K562 (cell line): ENCODE results near the gene OCIAD1. TPM values are rescaled to one million over a fixed set of nuclear protein-coding genes. Genes with fewer than 3 reads are reported as not detected.
"Not testable (repeated sequence)": the region's sequence is repeated elsewhere in the genome, so short reads cannot be mapped to it uniquely, and the experiment has no call there.

Experiments
- ATAC-seq: fragments of 200-7000 bp; cut with Tn5 transposase; 3 replicates; pipeline ENCODE4 v1.9.1; 2020; ENCODE audit warnings: moderate library complexity
- BruUV-seq: library from RNA; stranded (reverse); fragments of 400-500 nt; replicated peaks from 2 replicates; lab custom pipeline; 2021; lab: Mats Ljungman, UMichigan
- CTCF ChIA-PET: fragments of 300-600 bp; formaldehyde crosslinking; extraction: SDS; loops from one replicate; lab custom pipeline; 2021; ENCODE audit warnings: low intra/inter-chr PET ratio; lab: Yijun Ruan, JAX
- POLR2A ChIA-PET: fragments of 300-600, 350-650 bp; sonication (Branson Sonifier 250); formaldehyde crosslinking; extraction: SDS; loops from one replicate; lab custom pipeline; 2021; ENCODE audit warnings: antibody characterized with exemption, inconsistent platforms; lab: Yijun Ruan, JAX
- DNase-seq, 4 experiments: peaks; one replicate each; pipeline versions ENCODE4 v3.0.0 to v3.0.0-alpha.2; 2011 to 2018; ENCODE audit warnings: low spot score in 3 of 4, mixed read lengths in 3 of 4; ENCODE audit errors: extremely low read depth in 1 of 4
- FAIRE-seq: peaks from 2 replicates; lab custom pipeline; 2011; peaks lifted over from hg19 to GRCh38; lab: Jason Lieb, UNC
- H2AFZ ChIP-seq: 2 replicates; pipeline ENCODE4 v1.6.0; 2011; ENCODE audit warnings: low read depth, low read length, control low read depth, inconsistent platforms
- H3K27ac ChIP-seq: fragments of 200-600 bp; 3 replicates; pipeline ENCODE4 v1.8.0; 2011; ENCODE audit warnings: low read depth, mild to moderate bottlenecking, control low read depth, inconsistent platforms, low read length, moderate library complexity, mixed read lengths; ENCODE audit errors: extremely low read depth
- H3K27me3 ChIP-seq, 2 experiments: fragments of 300-600 bp in 1 of 2; 2 replicates in 1 of 2; 3 replicates in 1 of 2; pipeline versions ENCODE4 v1.6.0 to v1.8.0; 2011; ENCODE audit warnings: inconsistent platforms in 2 of 2, low read length in 2 of 2, mild to moderate bottlenecking in 1 of 2, mixed read lengths in 1 of 2, moderate library complexity in 1 of 2; ENCODE audit not compliant: control insufficient read depth in 2 of 2, insufficient read depth in 2 of 2
- H3K36me3 ChIP-seq: fragments of 300-600 bp; 3 replicates; pipeline ENCODE4 v1.8.0; 2011; ENCODE audit warnings: mild to moderate bottlenecking, low read length, inconsistent platforms; ENCODE audit not compliant: control insufficient read depth, insufficient read depth
- H3K4me1 ChIP-seq, 2 experiments: fragments of 200-600 bp in 1 of 2; replicated peaks in 1 of 2; 2 replicates in 1 of 2; 3 replicates in 1 of 2; pipeline versions ENCODE4 v1.5.1 to v1.8.0; 2011; ENCODE audit warnings: inconsistent platforms in 2 of 2, low read length in 2 of 2, mild to moderate bottlenecking in 1 of 2, mixed read lengths in 1 of 2, moderate library complexity in 1 of 2; ENCODE audit not compliant: control insufficient read depth in 2 of 2, insufficient read depth in 2 of 2
- H3K4me2 ChIP-seq: 2 replicates; pipeline ENCODE4 v1.6.1; 2011; ENCODE audit warnings: low read length, control low read depth, inconsistent platforms, mixed read lengths; ENCODE audit not compliant: insufficient read depth
- H3K4me3 ChIP-seq: fragments of 200-600 bp; sonication (generic), shearing (Covaris generic); 2 replicates; pipeline ENCODE4 v1.5.1; 2016; ENCODE audit warnings: control low read depth, inconsistent platforms
- H3K79me2 ChIP-seq: fragments of 200-600 bp; 3 replicates; pipeline ENCODE4 v1.8.0; 2011; ENCODE audit warnings: low read length, inconsistent platforms; ENCODE audit not compliant: control insufficient read depth, insufficient read depth
- H3K9ac ChIP-seq, 2 experiments: 2 replicates each; pipeline versions ENCODE4 v1.6.0 to v1.6.1; 2011; ENCODE audit warnings: low read depth in 2 of 2, low read length in 2 of 2, control low read depth in 1 of 2, inconsistent platforms in 1 of 2, mild to moderate bottlenecking in 1 of 2, mixed read lengths in 1 of 2; ENCODE audit not compliant: insufficient read depth in 1 of 2
- H3K9me1 ChIP-seq: one replicate; pipeline ENCODE4 v1.6.0; 2011; ENCODE audit warnings: inconsistent platforms, mild to moderate bottlenecking, low read length, moderate library complexity; ENCODE audit not compliant: control insufficient read depth, insufficient read depth
- H3K9me3 ChIP-seq: replicated peaks from 2 replicates; pipeline ENCODE4 v1.5.1; 2011; ENCODE audit warnings: low read depth, low read length, inconsistent platforms; ENCODE audit not compliant: control insufficient read depth, insufficient read depth
- H4K20me1 ChIP-seq: replicated peaks from 2 replicates; pipeline ENCODE4 v1.6.1; 2011; ENCODE audit warnings: low read length, inconsistent platforms, mixed read lengths; ENCODE audit not compliant: control insufficient read depth, insufficient read depth
- ARID1B ChIP-seq: fragments of 450-650 bp; IDR thresholded peaks from 2 replicates; pipeline ENCODE4 v1.6.1; 2016; ENCODE audit warnings: antibody characterized with exemption, mild to moderate bottlenecking, inconsistent platforms
- ATF7 ChIP-seq: fragments of 450-650 bp; IDR thresholded peaks from 2 replicates; pipeline ENCODE4 v1.7.1; 2014; ENCODE audit warnings: mild to moderate bottlenecking, moderate library complexity
- FOXA3 ChIP-seq, 2 experiments: fragments of 450-650 bp in 1 of 2; sonication (generic) in 1 of 2; formaldehyde crosslinking; IDR thresholded peaks in 1 of 2; conservative IDR thresholded peaks in 1 of 2; 2 replicates each; pipeline versions ENCODE4 v1.4.0 to v1.8.0; 2020 to 2022; ENCODE audit warnings: mild to moderate bottlenecking in 2 of 2, missing genetic modification reagents in 1 of 2
- LCOR ChIP-seq: sonication (generic); formaldehyde crosslinking; IDR thresholded peaks from 2 replicates; pipeline ENCODE4 v1.8.0; 2022; ENCODE audit warnings: mild to moderate bottlenecking, missing genetic modification reagents
- MEIS2 ChIP-seq: fragments of 450-650 bp; IDR thresholded peaks from 2 replicates; pipeline ENCODE4 v1.6.1; 2014; ENCODE audit warnings: mild to moderate bottlenecking; ENCODE audit not compliant: partially characterized antibody
- PKNOX1 ChIP-seq: fragments of 450-650 bp; IDR thresholded peaks from 2 replicates; pipeline ENCODE4 v1.6.1; 2016
- RCOR1 ChIP-seq, 2 experiments: IDR thresholded peaks; 2 replicates each; pipeline ENCODE4 v1.6.1; 2012; ENCODE audit warnings: low read depth in 2 of 2, low read length in 2 of 2, borderline replicate concordance in 1 of 2, improper control_type of control experiment in 1 of 2
- SMARCA4 ChIP-seq: fragments of 450-650 bp; IDR thresholded peaks from 2 replicates; pipeline ENCODE4 v1.6.1; 2016
- SMARCE1 ChIP-seq: fragments of 450-650 bp; IDR thresholded peaks from 2 replicates; pipeline ENCODE4 v1.7.1; 2016; ENCODE audit warnings: mild to moderate bottlenecking
- SOX6 ChIP-seq: fragments of 450-650 bp; IDR thresholded peaks from 2 replicates; pipeline ENCODE4 v1.6.1; 2014; ENCODE audit warnings: mild to moderate bottlenecking
- SPI1 ChIP-seq: IDR thresholded peaks from 2 replicates; pipeline ENCODE4 v1.6.1; 2011; ENCODE audit warnings: low read depth, low read length, control low read depth, borderline replicate concordance
- TAL1 ChIP-seq: fragments of 450-650 bp; IDR thresholded peaks from 2 replicates; pipeline ENCODE4 v1.6.1; 2016; ENCODE audit warnings: mild to moderate bottlenecking
- TCF3 ChIP-seq: sonication (generic); formaldehyde crosslinking; IDR thresholded peaks from 2 replicates; pipeline ENCODE4 v1.4.0; 2020; ENCODE audit warnings: mild to moderate bottlenecking, missing genetic modification reagents
- TEAD4 ChIP-seq, 2 experiments: sonication (generic) in 1 of 2; formaldehyde crosslinking in 1 of 2; IDR thresholded peaks; 2 replicates each; pipeline versions ENCODE4 v1.6.1 to v1.8.0; 2012 to 2022; ENCODE audit warnings: borderline replicate concordance in 1 of 2, inconsistent platforms in 1 of 2, low read length in 1 of 2, mild to moderate bottlenecking in 1 of 2, missing genetic modification reagents in 1 of 2
- WGBS: fragments of 100-300 bp; shearing (Covaris generic); methylation state at CpG from one replicate; pipeline ENCODE4 v1.1.6; 2016; ENCODE audit warnings: low coverage, mixed read lengths; ENCODE audit not compliant: insufficient coverage; ENCODE audit errors: missing lambda C conversion rate; 5-methylcytosine and 5-hydroxymethylcytosine counted together
- in situ Hi-C: fragments of 300-500 bp; cut with MboI; formaldehyde crosslinking; loops from 4 replicates; pipeline ENCODE4 v1.15.0; 2018; ENCODE audit warnings: inconsistent platforms, mixed read lengths
- intact Hi-C: fragments of 100-400 bp; cut with micrococcal nuclease; formaldehyde crosslinking; loops from 2 replicates; pipeline ENCODE4 v1.14.2; 2022
- polyA plus RNA-seq, 8 experiments: library from polyadenylated mRNA; depleted of rRNA in 4 of 8; stranded (reverse) in 5 of 8; unstranded in 3 of 8; fragments of >200 nt; fragmentation: Nextera tagmentation in 2 of 8; fragmentation: Illumina TruSeq in 1 of 8; extraction: Ambion mirVana in 2 of 8; extraction: Trizol in 1 of 8; gene quantifications; 2 replicates each; pipeline versions ENCODE4 v1.2.1 to v1.2.3, GENCODE V29; 2011 to 2014; ENCODE audit warnings: inconsistent platforms in 1 of 8, missing spikeins in 1 of 8
- total RNA-seq, 7 experiments: library from RNA; depleted of rRNA in 6 of 7; stranded (reverse); fragments of >200 nt in 6 of 7; fragmentation: Illumina TruSeq in 2 of 7; extraction: Trizol in 2 of 7; gene quantifications; 2 replicates each; pipeline versions ENCODE4 v1.2.1 to v1.2.3, GENCODE V29; 2011 to 2021; ENCODE audit warnings: low replicate concordance in 1 of 7

OCIAD1 gene
- total and polyA plus RNA-seq, 9 of the 15 experiments (the other 6 are each of a cell fraction or from before 2014, with no cell fraction given): 99.0 to 358 (median 196) TPM

- not testable (repeated sequence) for FAIRE-seq
Observed at GRCh38 chr4:48821431-48821830, 9.5 kb upstream of the OCIAD1 start.

More at GRCh38 chr4:48821431-48821830, 9.5 kb upstream of the OCIAD1 start:
- H3K9me1 ChIP-seq; intact Hi-C loops; H3K27me3 ChIP-seq; DNase-seq; H3K9ac ChIP-seq; H3K27ac ChIP-seq; in situ Hi-C loops; BruUV-seq; H3K4me3 ChIP-seq; ATAC-seq; H3K4me2 ChIP-seq; H4K20me1 ChIP-seq; H3K79me2 ChIP-seq; CTCF ChIA-PET; H3K4me1 ChIP-seq; TF ChIP-seq TEAD4 (CRISPR knock-in tag; IDR thresholded peaks at IDR 0.05; ENCODE audit: borderline replicate concordance): not testable (repeated sequence)
- WGBS: 3% methylated on average over 2 of the region's 2 CpGs
- POLR2A ChIA-PET: interaction anchor here (0.7 kb wide), 1 partner anchor 9 kb away, joined by 3 read pairs; the partner anchor contains the start of gene OCIAD1
- peak; percentile 42; the same call in 1 of the 2 replicates for TF ChIP-seq TCF3 (CRISPR knock-in tag)
- peak; percentile 81; the same call in 1 of the 2 replicates for TF ChIP-seq SMARCE1
- peak; percentile 53; the same call in 1 of the 2 replicates for TF ChIP-seq SOX6
- peak; percentile 18; the same call in 1 of the 2 replicates for TF ChIP-seq TEAD4 (IDR thresholded peaks at IDR 0.05; ENCODE audit: low read length)
- TF ChIP-seq PKNOX1: peak; percentile 9; the same call in 1 of the 2 replicates
- 0 out of 2 replicates have a peak, but pooled peaks have one; percentile 7 for TF ChIP-seq TAL1
- TF ChIP-seq RCOR1 (IDR thresholded peaks at IDR 0.05; ENCODE audit: borderline replicate concordance in 1 of 2, low read depth in 2 of 2, low read length in 2 of 2): 0 out of 4 replicates have a peak, but pooled peaks of 1 of the 2 experiments have one; percentile 4
- peak in 1 of 2 experiments; percentile 65; a peak in 2 of 4 replicates for TF ChIP-seq FOXA3 (CRISPR knock-in tag; conservative IDR thresholded peaks at IDR 0.05 in 1 of 2, IDR thresholded peaks at IDR 0.05 in 1 of 2)
- peak; percentile 82; the same call in 1 of the 2 replicates for TF ChIP-seq LCOR (CRISPR knock-in tag)
- 0 out of 2 replicates have a peak, but pooled peaks have one; percentile 46 for TF ChIP-seq SMARCA4
- TF ChIP-seq ARID1B: peak; percentile 61
- TF ChIP-seq ATF7: peak; percentile 51; the same call in 1 of the 2 replicates
- TF ChIP-seq MEIS2: peak; percentile 33
- peak; percentile 82 for TF ChIP-seq SPI1
- TF ChIP-seq, all 486 proteins: peak for 14; not testable (repeated sequence) for 472
- H2AFZ ChIP-seq, H3K9me3 ChIP-seq, H3K36me3 ChIP-seq: not testable (repeated sequence)
